KMS-11 (cell line): ENCODE measurements around the gene HDAC4.

Experiments
- H2AFZ ChIP-seq: fragments of 200-600 bp; sonication (generic); 2 replicates; pipeline ENCODE4 v1.6.1; 2016; ENCODE audit warnings: antibody characterized with exemption, mixed run types, low read depth
- H3K27ac ChIP-seq: fragments of 200-600 bp; sonication (generic); 2 replicates; pipeline ENCODE4 v1.6.1; 2016; ENCODE audit warnings: mild to moderate bottlenecking, mixed run types
- H3K27me3 ChIP-seq: fragments of 200-600 bp; sonication (generic); 2 replicates; pipeline ENCODE4 v1.6.1; 2017; ENCODE audit warnings: mild to moderate bottlenecking, low read depth, mixed run types, moderate library complexity; ENCODE audit not compliant: insufficient read depth
- H3K36me3 ChIP-seq: fragments of 200-600 bp; sonication (generic); 2 replicates; pipeline ENCODE4 v1.6.1; 2017; ENCODE audit warnings: mild to moderate bottlenecking, mixed run types; ENCODE audit not compliant: insufficient read depth
- H3K4me1 ChIP-seq: fragments of 200-600 bp; sonication (generic); 2 replicates; pipeline ENCODE4 v1.6.1; 2016; ENCODE audit warnings: mild to moderate bottlenecking, low read depth, mixed run types; ENCODE audit not compliant: poor library complexity, severe bottlenecking
- H3K4me2 ChIP-seq: fragments of 200-600 bp; sonication (generic); 2 replicates; pipeline ENCODE4 v1.7.0; 2016; ENCODE audit warnings: mild to moderate bottlenecking, mixed run types
- H3K4me3 ChIP-seq: fragments of 200-600 bp; sonication (generic); IDR thresholded peaks from 2 replicates; pipeline ENCODE4 v1.6.1; 2017; ENCODE audit warnings: low read depth, low read length, mixed read lengths; ENCODE audit not compliant: insufficient read depth
- H3K79me2 ChIP-seq: fragments of 200-600 bp; sonication (generic); 2 replicates; pipeline ENCODE4 v1.6.1; 2016; ENCODE audit warnings: low read depth, mixed run types; ENCODE audit not compliant: insufficient read depth
- H3K9ac ChIP-seq: fragments of 200-600 bp; sonication (generic); 2 replicates; pipeline ENCODE4 v1.6.1; 2016; ENCODE audit warnings: mild to moderate bottlenecking, mixed run types
- H4K20me1 ChIP-seq: fragments of 200-600 bp; sonication (generic); 2 replicates; pipeline ENCODE4 v1.6.1; 2016; ENCODE audit warnings: mild to moderate bottlenecking, mixed run types; ENCODE audit not compliant: insufficient read depth
- TF ChIP-seq, protein P1 (sequence below): fragments of 200-600 bp; sonication (generic); conservative IDR thresholded peaks from 2 replicates; pipeline ENCODE4 v1.6.1; 2017; ENCODE audit warnings: low read depth, mild to moderate bottlenecking, antibody characterized with exemption, low read length, moderate library complexity, mixed read lengths

HDAC4 gene

DNA sequence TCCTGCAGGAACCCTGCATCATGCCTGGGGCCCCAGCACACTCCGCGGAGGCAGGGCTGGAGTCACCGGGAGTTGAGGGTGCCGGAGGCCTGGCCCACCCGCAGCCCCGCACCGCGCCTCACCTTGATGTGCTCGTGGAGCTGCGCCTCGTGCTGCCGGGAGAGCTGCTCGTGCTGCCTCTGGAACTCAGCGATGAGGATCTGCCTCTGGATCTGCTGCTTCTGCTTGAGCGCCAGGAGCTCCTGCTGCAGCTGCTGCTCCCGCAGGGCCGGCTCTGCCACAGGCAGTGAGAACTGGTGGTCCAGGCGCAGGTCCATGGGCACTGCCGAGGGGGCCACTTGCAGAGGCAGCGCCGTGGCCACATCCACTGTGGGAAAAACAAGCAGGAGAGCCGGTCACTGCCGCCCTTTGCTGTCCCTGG lies 211.1 kb downstream of the HDAC4 start:
- no peak overlapping the region for H3K4me3 ChIP-seq
- H3K79me2 ChIP-seq: no peaks in the 10 kb centered on the region
- no peak overlapping the region for H2AFZ ChIP-seq
- H3K27me3 ChIP-seq: no peaks in the 10 kb centered on the region
- TF ChIP-seq, protein P1, sequence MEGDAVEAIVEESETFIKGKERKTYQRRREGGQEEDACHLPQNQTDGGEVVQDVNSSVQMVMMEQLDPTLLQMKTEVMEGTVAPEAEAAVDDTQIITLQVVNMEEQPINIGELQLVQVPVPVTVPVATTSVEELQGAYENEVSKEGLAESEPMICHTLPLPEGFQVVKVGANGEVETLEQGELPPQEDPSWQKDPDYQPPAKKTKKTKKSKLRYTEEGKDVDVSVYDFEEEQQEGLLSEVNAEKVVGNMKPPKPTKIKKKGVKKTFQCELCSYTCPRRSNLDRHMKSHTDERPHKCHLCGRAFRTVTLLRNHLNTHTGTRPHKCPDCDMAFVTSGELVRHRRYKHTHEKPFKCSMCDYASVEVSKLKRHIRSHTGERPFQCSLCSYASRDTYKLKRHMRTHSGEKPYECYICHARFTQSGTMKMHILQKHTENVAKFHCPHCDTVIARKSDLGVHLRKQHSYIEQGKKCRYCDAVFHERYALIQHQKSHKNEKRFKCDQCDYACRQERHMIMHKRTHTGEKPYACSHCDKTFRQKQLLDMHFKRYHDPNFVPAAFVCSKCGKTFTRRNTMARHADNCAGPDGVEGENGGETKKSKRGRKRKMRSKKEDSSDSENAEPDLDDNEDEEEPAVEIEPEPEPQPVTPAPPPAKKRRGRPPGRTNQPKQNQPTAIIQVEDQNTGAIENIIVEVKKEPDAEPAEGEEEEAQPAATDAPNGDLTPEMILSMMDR: no peak
- H4K20me1 ChIP-seq: no peaks in the 10 kb centered on the region
- no peak overlapping the region for H3K9ac ChIP-seq
- no peaks in the 10 kb centered on the region for H3K36me3 ChIP-seq
- H3K4me2 ChIP-seq: no peak overlapping the region
- H3K4me1 ChIP-seq: no peaks in the 10 kb centered on the region
- H3K27ac ChIP-seq: no peak overlapping the region

DNA sequence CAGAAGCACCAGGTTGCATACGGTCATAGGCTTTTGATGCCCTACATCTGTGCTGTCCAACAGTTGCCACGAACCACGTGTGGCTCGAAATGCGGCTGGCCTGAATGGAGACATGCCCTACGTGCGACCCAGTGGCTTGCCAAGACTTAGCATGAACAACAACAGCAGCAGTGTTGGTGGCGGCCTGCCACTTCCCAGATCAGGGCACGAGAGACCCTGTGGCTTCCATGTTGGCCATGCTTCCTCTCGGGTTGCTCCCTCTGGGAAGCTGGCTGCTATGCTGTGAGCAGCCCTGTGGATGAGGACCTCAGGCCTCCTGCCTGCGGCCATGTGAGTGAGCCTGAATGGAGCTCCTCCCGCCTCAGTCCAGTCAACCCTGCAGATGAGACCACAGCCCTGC lies 212.3 kb downstream of the HDAC4 start:
- Histone ChIP-seq H2AFZ (no peak overlapping the region), H3K9ac (no peak overlapping the region), H3K4me3 (no peak overlapping the region), H3K36me3 (no peaks in the 10 kb centered on the region), H4K20me1 (no peaks in the 10 kb centered on the region), H3K27me3 (no peaks in the 10 kb centered on the region), H3K4me2 (no peak overlapping the region), H3K27ac (no peak overlapping the region), H3K4me1 (no peaks in the 10 kb centered on the region), H3K79me2 (no peaks in the 10 kb centered on the region)
- TF ChIP-seq, protein P1: no peak

DNA sequence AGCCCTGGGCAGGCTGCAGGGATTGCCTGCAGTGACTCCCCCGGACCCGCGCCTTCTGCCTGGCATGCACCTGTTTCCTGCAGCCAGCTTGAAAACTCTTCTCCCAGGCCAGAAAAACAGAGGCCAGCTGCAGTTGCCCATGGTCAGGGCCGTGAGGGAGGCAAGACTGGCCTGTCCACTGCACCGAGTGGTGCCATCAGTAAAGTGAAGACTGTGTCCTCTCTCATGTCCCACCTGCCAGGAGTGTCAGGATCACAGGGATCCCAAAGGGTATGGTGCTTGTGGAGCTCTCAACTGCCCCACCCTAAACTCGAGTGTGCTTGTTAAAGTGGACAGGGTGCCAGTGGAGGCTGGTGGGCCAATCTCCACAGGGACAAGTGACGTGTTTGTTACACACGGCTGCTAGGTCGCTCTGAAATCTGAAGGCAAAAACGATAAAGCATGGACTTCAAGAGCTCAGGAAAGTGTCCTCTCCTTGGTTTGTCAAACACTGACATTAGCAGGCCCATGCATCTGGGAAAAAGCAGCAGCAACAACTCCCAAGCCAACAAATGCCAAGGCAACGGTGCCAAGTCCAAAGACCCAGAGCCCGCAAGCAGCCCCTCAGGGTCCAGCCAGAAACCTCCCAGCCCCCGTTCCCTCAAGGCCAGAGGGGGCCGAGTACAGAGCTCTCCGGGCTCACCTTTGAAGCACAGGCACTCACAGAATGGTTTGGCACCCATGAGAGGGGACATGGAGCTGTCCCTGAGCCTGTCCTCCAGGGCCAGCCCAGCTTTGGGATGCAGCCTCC lies 213.2 kb downstream of the HDAC4 start:
- Histone ChIP-seq H3K4me3 (no peak overlapping the region), H3K4me2 (no peak overlapping the region), H3K27me3 (no peaks in the 10 kb centered on the region), H3K79me2 (no peaks in the 10 kb centered on the region), H3K36me3 (no peaks in the 10 kb centered on the region), H2AFZ (no peak overlapping the region), H3K9ac (no peak overlapping the region), H3K27ac (no peak overlapping the region), H4K20me1 (no peaks in the 10 kb centered on the region), H3K4me1 (no peaks in the 10 kb centered on the region)
- TF ChIP-seq, protein P1: no peak

DNA sequence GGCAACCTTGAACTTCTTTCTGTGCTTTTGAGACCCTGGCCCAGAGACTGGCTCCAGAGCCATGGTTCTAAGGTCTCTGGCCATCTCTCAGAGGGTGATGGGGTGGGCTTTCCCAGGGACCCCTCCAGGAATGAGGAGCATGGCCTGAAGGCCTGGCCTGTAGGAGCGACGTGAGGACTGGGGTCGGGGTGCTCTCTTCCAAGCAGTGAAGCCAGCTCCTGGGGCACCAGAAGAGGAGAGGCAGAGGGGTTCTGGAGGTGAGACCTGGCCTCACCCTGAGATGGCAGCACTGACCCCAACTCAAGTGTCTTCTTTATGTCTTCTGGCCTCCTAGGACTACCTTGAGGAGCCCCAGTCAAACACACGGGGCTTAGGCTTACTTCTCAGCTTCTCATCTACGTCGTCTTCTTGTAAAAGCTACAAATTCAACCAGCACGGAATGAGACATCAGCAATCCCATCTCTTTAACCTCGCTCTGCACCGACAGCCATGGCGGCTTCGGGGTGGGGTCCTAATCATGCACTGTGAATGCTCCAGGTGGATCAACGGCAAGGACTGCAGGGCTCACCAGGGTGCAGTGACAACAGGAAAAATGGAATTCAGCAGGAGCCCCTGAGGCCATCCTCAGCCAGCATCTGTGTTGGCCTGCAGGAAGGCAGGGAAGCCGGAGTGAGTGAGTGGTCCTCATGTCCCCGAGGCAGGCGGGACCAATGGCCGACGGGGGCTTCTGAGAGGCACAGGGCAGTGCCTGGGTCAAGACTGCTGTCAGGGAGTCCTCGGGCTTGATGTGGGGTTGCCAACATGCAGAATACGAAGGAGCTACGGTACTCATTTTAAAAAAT lies 214.1 kb downstream of the HDAC4 start:
- no peaks in the 10 kb centered on the region for H3K79me2 ChIP-seq
- H3K27ac ChIP-seq: no peak overlapping the region
- no peak overlapping the region for H3K9ac ChIP-seq
- H3K4me3 ChIP-seq: no peak overlapping the region
- no peaks in the 10 kb centered on the region for H4K20me1 ChIP-seq
- no peaks in the 10 kb centered on the region for H3K4me1 ChIP-seq
- no peak overlapping the region for H3K4me2 ChIP-seq
- H2AFZ ChIP-seq: no peak overlapping the region
- TF ChIP-seq, protein P1: no peak
- no peaks in the 10 kb centered on the region for H3K27me3 ChIP-seq
- no peaks in the 10 kb centered on the region for H3K36me3 ChIP-seq
